Central memory CD4-positive, alpha-beta T cell (primary cell): ENCODE results near the gene JMJD1C.

Source experiments
- DNase-seq: peaks from one replicate; pipeline ENCODE4 v3.0.0; 2022

The JMJD1C gene

DNA sequence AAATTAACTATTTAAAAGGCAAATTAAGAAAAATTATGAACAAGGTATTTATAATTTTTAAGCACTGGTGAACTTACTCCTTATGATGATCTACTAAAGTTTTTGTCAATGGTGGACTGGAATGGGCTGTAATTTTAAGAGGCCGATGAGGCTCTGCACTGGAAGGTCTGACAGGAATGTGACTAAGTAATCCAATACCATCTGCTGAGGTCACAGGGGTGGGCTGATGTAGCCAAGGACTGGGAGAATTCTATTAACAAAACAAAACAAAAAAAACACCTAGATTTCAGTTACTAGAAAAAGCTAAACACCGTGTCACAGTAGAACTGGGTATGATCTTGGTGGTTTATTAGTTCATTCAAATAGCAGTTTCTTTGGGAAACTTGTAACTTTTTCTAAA is 256.8 kb downstream of the JMJD1C start:
- no peak for DNase-seq

- DNase-seq, result no peak
Measured at GRCh38 chr10:63206997-63207811, 258.6 kb downstream of the JMJD1C start.

DNA sequence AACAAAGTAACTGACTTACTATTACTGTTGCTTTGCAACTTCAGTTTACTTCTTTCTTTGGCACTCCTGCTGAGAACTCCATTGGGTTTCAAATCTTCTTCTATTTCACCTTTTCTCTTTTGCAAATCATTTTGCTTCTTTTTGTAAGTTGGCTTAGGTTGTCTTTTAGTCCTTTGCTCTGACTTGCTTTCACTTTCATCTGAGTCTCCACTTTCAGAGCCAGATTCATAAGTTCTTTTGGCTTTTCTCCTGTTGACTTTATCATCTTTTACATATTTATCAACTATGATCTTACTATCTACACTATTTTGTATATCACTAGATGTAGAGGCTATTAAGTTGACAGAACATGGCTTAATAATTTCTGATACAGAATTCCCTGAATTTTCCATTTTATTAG is 259.2 kb downstream of the JMJD1C start:
- DNase-seq, result no peak

DNA sequence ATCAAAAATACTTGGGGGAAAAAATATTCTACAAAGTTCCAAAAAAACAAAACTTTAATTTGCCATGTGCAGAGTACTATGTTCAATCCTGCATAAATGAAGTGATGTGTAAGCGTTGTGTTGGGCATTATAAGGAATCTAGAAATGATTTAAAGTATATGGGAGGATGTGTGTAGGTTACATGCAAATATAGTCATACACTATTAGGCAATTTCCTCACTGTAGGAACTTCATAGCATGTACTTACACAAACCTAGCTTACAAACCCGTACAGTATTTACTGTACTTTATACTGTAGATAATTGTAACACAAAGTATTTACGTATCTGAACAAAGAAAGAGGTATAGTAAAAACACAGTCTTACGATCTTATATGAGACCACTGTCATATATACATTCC is 260.4 kb downstream of the JMJD1C start:
- no peak for DNase-seq

DNA sequence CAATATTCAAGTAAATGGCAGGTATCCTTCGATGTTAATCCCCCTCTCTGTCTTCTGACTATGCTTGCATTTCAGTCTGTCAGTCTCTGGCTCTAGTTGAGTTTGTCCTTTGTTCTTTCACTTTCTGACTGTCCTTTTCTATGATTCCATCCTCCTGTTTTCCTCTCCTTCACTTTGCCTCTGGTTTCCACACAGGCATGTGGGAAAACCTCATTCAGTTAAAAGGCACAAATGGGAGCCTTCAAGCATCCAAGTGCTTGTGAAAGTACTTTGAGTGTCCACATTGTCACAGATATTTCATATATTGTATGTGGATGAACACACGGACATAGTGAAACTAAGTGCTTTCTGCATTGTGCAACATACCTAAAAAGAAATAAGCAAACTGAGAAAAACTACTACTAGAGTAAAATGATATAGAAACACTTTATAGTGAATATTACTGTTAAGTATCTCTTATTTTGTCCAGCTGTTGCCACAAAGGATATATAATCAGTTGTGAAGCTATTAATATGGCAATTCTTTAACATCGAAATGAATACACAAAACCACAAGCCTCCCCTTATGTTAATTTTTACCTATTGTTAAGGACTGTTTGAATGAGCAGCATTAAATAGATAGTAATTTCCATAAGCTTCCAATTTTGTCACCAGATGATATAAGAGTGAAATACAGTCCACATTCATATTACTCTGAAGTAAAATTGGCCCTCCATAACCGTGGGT is 260.9 kb downstream of the JMJD1C start:
- DNase-seq, result no peak

DNA sequence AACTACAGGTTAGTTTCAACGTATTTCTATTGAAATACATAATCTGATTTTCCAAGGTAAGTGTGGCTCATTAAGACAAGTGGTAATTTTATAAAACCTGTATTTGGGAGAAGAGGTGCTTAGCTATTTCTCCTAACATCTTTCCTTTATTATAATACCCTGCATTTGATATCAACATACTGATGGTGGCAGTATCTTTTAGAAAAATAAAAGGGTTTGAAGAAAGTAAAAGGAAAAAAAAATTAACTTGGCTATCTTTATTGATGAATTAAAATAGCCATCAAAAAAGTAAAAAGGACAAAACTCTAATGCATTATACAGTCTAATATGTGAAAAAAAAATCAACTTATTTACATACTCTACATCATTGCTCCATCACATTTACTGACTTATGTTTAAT is 264.7 kb downstream of the JMJD1C start:
- no peak for DNase-seq

GRCh38 chr10:63200431-63200830 is 265.3 kb downstream of the JMJD1C start:
- DNase-seq, result no peak

DNA sequence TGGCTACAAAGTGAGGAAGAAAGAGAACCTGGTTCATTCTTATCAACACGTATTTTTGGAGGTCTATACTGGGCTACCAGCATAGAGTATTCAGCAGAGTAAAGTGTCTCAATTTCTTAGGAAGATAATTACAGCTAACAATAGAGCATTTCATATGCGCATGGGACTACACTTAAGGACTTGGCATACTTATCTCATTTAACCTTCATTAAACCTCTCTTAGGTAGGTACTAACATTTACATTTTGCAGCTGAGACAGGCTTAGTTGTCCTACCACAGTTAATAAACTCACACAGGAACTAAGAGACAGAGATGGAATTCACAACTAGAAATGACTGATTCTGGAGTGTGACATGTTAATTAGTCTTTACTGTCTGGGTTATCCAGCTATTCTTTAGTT is 266.1 kb downstream of the JMJD1C start:
- no peak for DNase-seq

- DNase-seq, result no peak
Measured at GRCh38 chr10:63197344-63198092, 268.3 kb downstream of the JMJD1C start.

DNA sequence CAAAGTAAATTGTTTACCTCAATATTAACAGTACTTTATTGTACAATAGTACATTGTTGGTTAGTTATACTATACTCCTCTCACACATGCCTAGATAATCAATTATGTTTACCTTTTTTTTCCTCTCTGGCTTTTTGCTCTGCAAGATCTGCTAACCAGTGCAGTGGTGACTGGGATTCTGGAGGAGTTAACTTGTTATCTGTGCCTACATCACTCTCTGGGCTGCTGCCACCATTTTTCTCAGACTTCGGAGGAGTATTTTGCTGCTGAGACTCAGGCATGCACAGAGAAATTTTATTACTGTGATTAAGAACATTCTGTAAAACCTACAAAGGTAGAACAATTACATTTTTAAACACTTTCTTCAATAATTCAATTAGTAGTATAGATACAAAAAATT is 273.0 kb downstream of the JMJD1C start:
- DNase-seq, result no peak

GRCh38 chr10:63175534-63175933 is 290.2 kb downstream of the JMJD1C start:
- no peak for DNase-seq

DNA sequence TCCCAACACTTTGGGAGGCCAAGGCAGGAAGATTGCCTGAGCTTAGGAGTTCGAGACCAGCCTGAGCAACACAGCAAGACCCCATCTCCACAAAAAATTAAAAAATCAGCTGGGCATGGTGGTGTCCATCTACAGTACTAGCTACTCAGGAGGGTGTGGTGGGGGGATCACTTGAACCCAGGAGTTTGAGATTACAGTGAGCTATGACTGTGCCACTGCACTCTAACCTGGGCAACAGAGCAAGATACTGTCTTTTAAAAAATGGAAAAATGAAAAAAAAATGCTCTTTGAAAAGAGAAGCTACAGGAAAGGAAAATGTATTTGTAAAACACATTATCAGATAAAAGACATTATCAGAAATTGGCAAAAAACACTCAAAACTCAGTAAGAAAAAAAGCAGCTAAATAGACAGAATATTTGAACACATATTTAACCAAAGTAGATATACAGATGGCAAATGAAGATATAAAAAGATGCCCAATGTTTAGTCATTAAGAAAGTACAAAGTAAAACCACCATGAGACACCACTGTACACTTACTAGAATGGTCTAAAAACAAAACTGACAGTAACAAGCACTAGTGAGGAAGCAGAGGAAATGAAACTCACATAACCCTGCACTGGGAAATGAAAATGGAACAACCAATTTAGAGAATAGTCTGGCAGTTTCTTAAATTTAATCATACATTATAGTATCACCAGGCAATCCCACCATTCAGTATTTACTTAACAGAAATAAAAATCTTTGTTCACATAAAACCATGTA is 292.1 kb downstream of the JMJD1C start:
- DNase-seq, result no peak

DNA sequence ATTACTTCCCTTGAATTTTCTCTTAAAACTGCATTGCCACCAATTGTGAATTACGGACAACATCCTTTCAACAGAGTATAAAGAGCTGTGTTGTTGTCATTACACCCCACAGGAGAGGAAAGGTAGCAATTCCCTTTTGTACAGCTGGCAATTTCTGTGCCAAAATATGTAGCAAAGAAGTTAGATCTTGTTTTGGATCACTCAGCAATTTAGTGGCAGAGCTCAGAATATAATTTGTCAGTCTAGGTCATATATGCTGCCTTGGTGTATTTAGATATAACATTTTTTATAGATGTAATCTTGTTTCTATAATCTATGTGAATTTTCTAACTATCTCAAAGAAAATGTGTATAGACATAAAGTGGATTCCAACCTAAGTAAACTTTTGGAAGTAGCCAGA is 293.9 kb downstream of the JMJD1C start:
- no peak for DNase-seq

- no peak for DNase-seq
Measured at GRCh38 chr10:63171255-63171855, 294.4 kb downstream of the JMJD1C start.

- DNase-seq, result no peak
Measured at GRCh38 chr10:63169624-63170023, 296.2 kb downstream of the JMJD1C start.

DNA sequence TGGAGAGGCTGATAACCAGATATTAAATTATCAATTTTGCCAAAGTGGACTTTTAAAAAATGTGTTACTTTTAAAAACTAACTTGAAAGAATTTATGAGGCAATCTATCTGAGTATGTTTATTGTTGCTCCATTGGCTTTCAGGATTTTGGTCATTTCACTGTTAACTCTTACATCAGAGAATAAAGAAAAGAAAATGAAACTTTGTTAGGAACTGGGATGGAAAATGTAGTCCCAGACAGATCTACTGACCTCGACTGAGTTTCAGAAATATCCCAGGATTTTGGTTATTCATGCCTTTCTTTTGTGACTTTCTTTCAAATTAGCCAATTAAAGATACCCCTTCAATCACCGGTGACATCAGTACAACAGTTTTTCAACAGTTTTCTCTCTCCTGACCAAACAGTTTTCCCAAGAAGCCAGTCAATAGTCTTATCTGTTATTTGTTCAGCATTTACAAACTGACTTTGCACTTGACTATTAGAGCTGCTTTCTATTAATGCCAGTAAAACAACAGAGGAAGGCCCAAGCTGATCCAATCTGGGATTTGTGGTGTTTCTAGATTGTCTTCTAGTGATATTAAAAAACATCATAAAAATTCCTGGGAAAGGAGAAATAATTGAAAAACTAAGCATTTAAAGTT is 296.8 kb downstream of the JMJD1C start:
- no peak for DNase-seq

DNA sequence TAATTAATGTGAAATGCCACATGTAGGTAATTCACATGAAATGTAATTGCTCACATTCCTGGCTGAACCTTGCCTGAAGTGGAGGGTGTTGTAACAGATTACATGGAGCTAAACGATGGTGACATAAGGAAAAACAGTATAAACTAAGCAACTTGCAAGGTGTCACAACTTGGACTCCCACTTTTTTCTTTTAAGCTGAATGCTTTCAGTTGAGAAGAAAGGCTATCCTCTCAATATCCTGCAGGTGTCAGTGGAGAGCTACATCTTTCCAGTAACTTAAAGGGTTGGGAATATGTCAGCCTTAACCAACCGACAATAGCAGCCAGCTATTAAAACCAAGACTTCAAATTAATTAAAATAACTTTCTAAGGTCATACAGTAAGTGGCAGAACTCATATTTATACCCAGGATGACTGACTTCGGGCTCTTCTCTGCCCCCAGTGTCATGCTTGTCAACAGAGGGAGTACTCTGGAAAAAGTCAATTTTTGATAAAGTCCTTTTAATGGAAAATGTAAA is 299.0 kb downstream of the JMJD1C start:
- DNase-seq, result peak; percentile 48

DNA sequence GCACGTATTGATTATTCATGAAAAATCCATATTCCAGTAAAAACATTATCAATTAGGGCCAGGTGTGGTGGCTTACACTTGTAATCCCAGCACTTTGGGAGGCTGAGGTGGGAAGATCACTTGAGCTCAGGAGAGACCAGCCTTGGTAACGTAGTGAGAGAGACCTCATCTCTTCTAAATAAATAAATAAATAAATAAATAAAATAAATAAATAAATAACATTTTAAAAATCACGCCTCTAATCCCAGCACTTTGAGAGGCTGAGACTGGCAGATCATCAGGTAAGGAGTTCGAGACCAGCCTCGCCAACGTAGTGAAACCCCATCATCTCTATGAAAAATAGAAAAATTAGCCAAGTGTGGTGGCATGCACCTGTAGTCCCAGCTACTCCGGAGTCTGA is 300.5 kb downstream of the JMJD1C start:
- DNase-seq, result no peak

GRCh38 chr10:63164166-63164623 is 301.6 kb downstream of the JMJD1C start:
- no peak for DNase-seq

DNA sequence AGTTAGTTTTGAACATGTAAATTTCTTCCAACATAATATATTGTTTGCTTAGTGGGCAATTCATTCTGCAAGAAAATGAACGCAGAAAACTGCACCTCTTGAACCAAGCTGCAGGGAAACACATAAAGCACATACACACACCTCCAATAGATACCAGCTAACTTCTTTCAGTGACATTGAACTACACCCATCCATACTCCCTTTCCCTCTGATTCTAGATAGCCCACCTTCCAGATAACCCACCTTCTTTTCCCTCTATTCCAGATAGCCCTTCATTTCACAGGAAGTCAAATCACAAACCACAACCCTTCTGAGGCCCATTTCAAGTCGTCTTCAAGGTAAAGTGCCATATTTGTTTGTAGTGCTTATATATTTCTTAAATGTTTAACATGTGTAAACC is 304.2 kb downstream of the JMJD1C start:
- no peak for DNase-seq

GRCh38 chr10:63157845-63158624 is 307.7 kb downstream of the JMJD1C start:
- peak; percentile 60 for DNase-seq
